Measurements from ENCODE around the gene INAVA. TPM values are rescaled to one million over a fixed set of nuclear protein-coding genes. Genes with fewer than 3 reads are reported as not detected.

INAVA gene
- total and polyA plus RNA-seq, 2 of the 13 experiments (the other 11 are each of a cell fraction or from before 2014, with no cell fraction given): 6.0 to 13.5 TPM

GRCh38 chr1:200960236-200960947, 65.7 kb downstream of the INAVA start:
- H3K9ac ChIP-seq (ENCODE audit: insufficient read depth, low read depth, low read length): no peak overlapping the region
- no peaks in the 10 kb centered on the region for H3K36me3 ChIP-seq (replicated peaks in 1 of 2; ENCODE audit: control insufficient read depth in 1 of 2, insufficient read depth in 2 of 2, low read length in 2 of 2)
- H3K4me3 ChIP-seq (replicated peaks in 1 of 3; ENCODE audit: insufficient read depth in 1 of 3, low read depth in 2 of 3, low read length in 3 of 3): no peak overlapping the region
- intact Hi-C loops (cut with micrococcal nuclease; ENCODE audit: unreplicated experiment) (no loop called here), in situ Hi-C loops (cut with HindIII; ENCODE audit: extremely low pct_ligation_motif_present, low pct_unique_long_range_greater_than_20kb) (no loop called here)
- no TSS peak for BruUV-seq (replicated peaks)
- no peak overlapping the region for H3K4me2 ChIP-seq (ENCODE audit: low read depth, low read length)
- H3K27ac ChIP-seq (ENCODE audit: extremely low read length, insufficient read depth, low read length): no peak overlapping the region
- no peak overlapping the region for H2AFZ ChIP-seq (ENCODE audit: low read length)
- no peak for DNase-seq (ENCODE audit: low spot score)
- POLR2A ChIA-PET: no interaction called here
- TF ChIP-seq AFF4 (CRISPR knock-in tag; IDR thresholded peaks at IDR 0.05) (no peak), ATRX (CRISPR knock-in tag; IDR thresholded peaks at IDR 0.05; ENCODE audit: borderline replicate concordance) (no peak), ZBTB44 (CRISPR knock-in tag; IDR thresholded peaks at IDR 0.05) (no peak), GFI1 (CRISPR knock-in tag; IDR thresholded peaks at IDR 0.05; ENCODE audit: borderline replicate concordance) (no peak), ZSCAN20 (CRISPR knock-in tag; IDR thresholded peaks at IDR 0.05; ENCODE audit: borderline replicate concordance) (no peak), GABPA (IDR thresholded peaks at IDR 0.05; ENCODE audit: low read depth, low read length) (no peak), GABPA (CRISPR knock-in tag; IDR thresholded peaks at IDR 0.05; ENCODE audit: low read depth) (no peak), ZNF121 (CRISPR knock-in tag; IDR thresholded peaks at IDR 0.05) (no peak), ZNF605 (CRISPR knock-in tag; IDR thresholded peaks at IDR 0.05) (no peak), ZNF34 (CRISPR knock-in tag; IDR thresholded peaks at IDR 0.05; ENCODE audit: borderline replicate concordance) (no peak), NCOR1 (IDR thresholded peaks at IDR 0.05; ENCODE audit: borderline replicate concordance, low read length) (no peak), ZNF274 (CRISPR knock-in tag; IDR thresholded peaks at IDR 0.05) (no peak), BHLHE40 (IDR thresholded peaks at IDR 0.05; ENCODE audit: low read length) (no peak), NR2C2 (CRISPR knock-in tag; IDR thresholded peaks at IDR 0.05; ENCODE audit: borderline replicate concordance) (no peak), ZNF414 (CRISPR knock-in tag; IDR thresholded peaks at IDR 0.05) (no peak), ZBTB2 (CRISPR knock-in tag; IDR thresholded peaks at IDR 0.05; ENCODE audit: low read depth) (no peak)
- H3K4me1 ChIP-seq (ENCODE audit: insufficient read depth, low read length): no peaks in the 10 kb centered on the region
- H4K20me1 ChIP-seq (ENCODE audit: insufficient read depth, low read length): no peaks in the 10 kb centered on the region
- 27% methylated on average over 8 of the region's 9 CpGs for WGBS (ENCODE audit: low lambda C conversion rate)
- CTCF ChIA-PET (ENCODE audit: low intra/inter-chr PET ratio, low total read pairs): no interaction called here
- peaks cover 0 to 9% of the 10 kb centered on the region in 2 experiments for H3K27me3 ChIP-seq (ENCODE audit: control insufficient read depth in 1 of 2, insufficient read depth in 2 of 2, low read length in 2 of 2)
- no peaks in the 10 kb centered on the region for H3K79me2 ChIP-seq (ENCODE audit: insufficient read depth, low read length)
- no peak for FAIRE-seq
- ATAC-seq: no peak; the same call in 2 of the 3 replicates
- H3K9me3 ChIP-seq (ENCODE audit: low read length): no peaks in the 10 kb centered on the region
